ENCODE results near the gene UACA.

UACA gene

GRCh38 chr15:70729164-70729563 is 34.2 kb downstream of the UACA start:
- Histone ChIP-seq H3K27me3 (ENCODE audit: insufficient read depth, poor library complexity, severe bottlenecking) (peaks cover 7% of the 10 kb centered on the region), H3K9me3 (ENCODE audit: severe bottlenecking) (no peaks in the 10 kb centered on the region), H3K4me1 (ENCODE audit: insufficient read depth, poor library complexity, severe bottlenecking) (peaks cover 8% of the 10 kb centered on the region), H3K36me3 (ENCODE audit: low read depth) (0 out of 2 replicates have a peak, but pooled peaks cover 5% of the 10 kb centered on the region), H3K27ac (ENCODE audit: poor library complexity, severe bottlenecking) (no peak overlapping the region), H3K4me3 (ENCODE audit: severe bottlenecking) (no peak overlapping the region)
- ATAC-seq (ENCODE audit: low read depth) (no peak), DNase-seq (ENCODE audit: low spot score) (no peak)
- TF ChIP-seq CTCF (IDR thresholded peaks at IDR 0.05; ENCODE audit: poor library complexity, severe bottlenecking), result no peak

GRCh38 chr15:70726753-70727152 is 36.6 kb downstream of the UACA start:
- H3K36me3 ChIP-seq (ENCODE audit: low read depth), result 0 out of 2 replicates have a peak, but pooled peaks cover 5% of the 10 kb centered on the region
- no peak overlapping the region for H3K27ac ChIP-seq (ENCODE audit: poor library complexity, severe bottlenecking)
- no peak for DNase-seq (ENCODE audit: low spot score)
- no peaks in the 10 kb centered on the region for H3K9me3 ChIP-seq (ENCODE audit: severe bottlenecking)
- H3K27me3 ChIP-seq (ENCODE audit: insufficient read depth, poor library complexity, severe bottlenecking), result peaks cover 7% of the 10 kb centered on the region
- ATAC-seq (ENCODE audit: low read depth), result no peak
- H3K4me3 ChIP-seq (ENCODE audit: severe bottlenecking), result no peak overlapping the region
- no peak for TF ChIP-seq CTCF (IDR thresholded peaks at IDR 0.05; ENCODE audit: poor library complexity, severe bottlenecking)
- H3K4me1 ChIP-seq (ENCODE audit: insufficient read depth, poor library complexity, severe bottlenecking), result peaks cover 8% of the 10 kb centered on the region

- DNase-seq (ENCODE audit: low spot score) (no peak), ATAC-seq (ENCODE audit: low read depth) (no peak)
- no peak overlapping the region for H3K4me3 ChIP-seq (ENCODE audit: severe bottlenecking)
- no peak for TF ChIP-seq CTCF (IDR thresholded peaks at IDR 0.05; ENCODE audit: poor library complexity, severe bottlenecking)
- H3K27me3 ChIP-seq (ENCODE audit: insufficient read depth, poor library complexity, severe bottlenecking), result peaks cover 7% of the 10 kb centered on the region
- H3K4me1 ChIP-seq (ENCODE audit: insufficient read depth, poor library complexity, severe bottlenecking), result peaks cover 8% of the 10 kb centered on the region
- no peak overlapping the region for H3K27ac ChIP-seq (ENCODE audit: poor library complexity, severe bottlenecking)
- H3K9me3 ChIP-seq (ENCODE audit: severe bottlenecking), result no peaks in the 10 kb centered on the region
- H3K36me3 ChIP-seq (ENCODE audit: low read depth), result 0 out of 2 replicates have a peak, but pooled peaks cover 13% of the 10 kb centered on the region
Observed at GRCh38 chr15:70723927-70724326, 39.4 kb downstream of the UACA start.

- peaks cover 8% of the 10 kb centered on the region for H3K4me1 ChIP-seq (ENCODE audit: insufficient read depth, poor library complexity, severe bottlenecking)
- peaks cover 7% of the 10 kb centered on the region for H3K27me3 ChIP-seq (ENCODE audit: insufficient read depth, poor library complexity, severe bottlenecking)
- H3K27ac ChIP-seq (ENCODE audit: poor library complexity, severe bottlenecking), result no peak overlapping the region
- H3K36me3 ChIP-seq (ENCODE audit: low read depth), result 0 out of 2 replicates have a peak, but pooled peaks cover 13% of the 10 kb centered on the region
- no peak for TF ChIP-seq CTCF (IDR thresholded peaks at IDR 0.05; ENCODE audit: poor library complexity, severe bottlenecking)
- H3K9me3 ChIP-seq (ENCODE audit: severe bottlenecking), result no peaks in the 10 kb centered on the region
- DNase-seq (ENCODE audit: low spot score) (no peak), ATAC-seq (ENCODE audit: low read depth) (no peak)
- H3K4me3 ChIP-seq (ENCODE audit: severe bottlenecking), result no peak overlapping the region
Observed at GRCh38 chr15:70723122-70723422, 40.3 kb downstream of the UACA start.

GRCh38 chr15:70722266-70723121 is 40.9 kb downstream of the UACA start:
- H3K4me3 ChIP-seq (ENCODE audit: severe bottlenecking), result no peak overlapping the region
- H3K9me3 ChIP-seq (ENCODE audit: severe bottlenecking), result no peaks in the 10 kb centered on the region
- H3K36me3 ChIP-seq (ENCODE audit: low read depth), result 0 out of 2 replicates have a peak, but pooled peaks cover 11% of the 10 kb centered on the region
- H3K27ac ChIP-seq (ENCODE audit: poor library complexity, severe bottlenecking), result no peak overlapping the region
- peak; percentile 99 for TF ChIP-seq CTCF (IDR thresholded peaks at IDR 0.05; ENCODE audit: poor library complexity, severe bottlenecking)
- DNase-seq (ENCODE audit: low spot score) (no peak), ATAC-seq (ENCODE audit: low read depth) (peak; percentile 53; the same call in 2 of the 3 replicates)
- peaks cover 7% of the 10 kb centered on the region for H3K4me1 ChIP-seq (ENCODE audit: insufficient read depth, poor library complexity, severe bottlenecking)
- H3K27me3 ChIP-seq (ENCODE audit: insufficient read depth, poor library complexity, severe bottlenecking), result peaks cover 6% of the 10 kb centered on the region

Data from RWPE2 (cell line).